Mesendoderm (in vitro differentiated cells): ENCODE measurements around the gene TMEM45B.

Experiments used
- DNase-seq: peaks from one replicate; pipeline ENCODE4 v3.0.0; 2013
- H2AK5ac ChIP-seq: 2 replicates; pipeline ENCODE4 v1.6.1; 2013; ENCODE audit warnings: low read length, inconsistent platforms
- H2BK120ac ChIP-seq: 2 replicates; pipeline ENCODE4 v1.6.1; 2013; ENCODE audit warnings: low read depth, mild to moderate bottlenecking, low read length, moderate library complexity, mixed read lengths
- H2BK15ac ChIP-seq: replicated peaks from 2 replicates; pipeline ENCODE4 v1.6.1; 2013; ENCODE audit warnings: low read depth, mild to moderate bottlenecking, moderate library complexity
- H2BK5ac ChIP-seq: 2 replicates; pipeline ENCODE4 v1.6.1; 2013; ENCODE audit warnings: low read length, inconsistent platforms
- H3K18ac ChIP-seq: 2 replicates; pipeline ENCODE4 v1.6.1; 2013; ENCODE audit warnings: mild to moderate bottlenecking, low read length, mixed read lengths
- H3K23ac ChIP-seq: one replicate; pipeline ENCODE4 v1.6.1; 2013; ENCODE audit warnings: low read length
- H3K27ac ChIP-seq: 2 replicates; pipeline ENCODE4 v1.5.1; 2013; ENCODE audit warnings: low read depth, mild to moderate bottlenecking, inconsistent platforms, low read length, moderate library complexity
- H3K27me3 ChIP-seq: 2 replicates; pipeline ENCODE4 v1.6.1; 2013; ENCODE audit warnings: low read length, control low read depth, mild to moderate bottlenecking, inconsistent platforms; ENCODE audit not compliant: insufficient read depth, poor library complexity
- H3K36me3 ChIP-seq: 2 replicates; pipeline ENCODE4 v1.6.1; 2013; ENCODE audit warnings: low read length, inconsistent platforms; ENCODE audit not compliant: control insufficient read depth, insufficient read depth
- H3K4ac ChIP-seq: one replicate; pipeline ENCODE4 v1.6.1; 2013; ENCODE audit warnings: low read depth, mild to moderate bottlenecking, low read length, moderate library complexity
- H3K4me1 ChIP-seq: 2 replicates; pipeline ENCODE4 v1.6.1; 2013; ENCODE audit warnings: low read depth, low read length, inconsistent platforms; ENCODE audit not compliant: control insufficient read depth
- H3K4me2 ChIP-seq: 2 replicates; pipeline ENCODE4 v1.6.1; 2013; ENCODE audit warnings: low read length
- H3K4me3 ChIP-seq: 2 replicates; pipeline ENCODE4 v1.5.1; 2013; ENCODE audit warnings: mild to moderate bottlenecking, low read length
- H3K56ac ChIP-seq: one replicate; pipeline ENCODE4 v1.6.1; 2013; ENCODE audit warnings: low read length
- H3K79me1 ChIP-seq: 2 replicates; pipeline ENCODE4 v1.6.1; 2013; ENCODE audit warnings: low read length, inconsistent platforms
- H3K79me2 ChIP-seq: 2 replicates; pipeline ENCODE4 v1.6.1; 2013; ENCODE audit warnings: mild to moderate bottlenecking, low read length; ENCODE audit not compliant: control insufficient read depth, insufficient read depth
- H3K9ac ChIP-seq: 2 replicates; pipeline ENCODE4 v1.6.1; 2013; ENCODE audit warnings: low read length, inconsistent platforms
- H4K5ac ChIP-seq: one replicate; pipeline ENCODE4 v1.6.1; 2013; ENCODE audit warnings: low read length
- H4K8ac ChIP-seq: one replicate; pipeline ENCODE4 v1.6.1; 2013; ENCODE audit warnings: low read depth, mild to moderate bottlenecking, control low read depth, low read length, moderate library complexity
- WGBS: extraction: QIAGEN DNeasy Blood & Tissue Kit; methylation state at CpG from one replicate; pipeline ENCODE4 v1.1.7; 2013; ENCODE audit warnings: low lambda C conversion rate, missing lambda C conversion rate; ENCODE audit not compliant: insufficient coverage; ENCODE audit errors: extremely low coverage; 5-methylcytosine and 5-hydroxymethylcytosine counted together

TMEM45B gene

GRCh38 chr11:129787532-129788155 is 28.0 kb upstream of the TMEM45B start:
- no peak overlapping the region for H3K27ac ChIP-seq
- no peaks in the 10 kb centered on the region for H3K79me2 ChIP-seq
- no peak overlapping the region for H4K8ac ChIP-seq
- H3K79me1 ChIP-seq, result no peaks in the 10 kb centered on the region
- no peaks in the 10 kb centered on the region for H3K36me3 ChIP-seq
- whole genome bisulfite sequencing, result no CpG with 5 or more reads among the region's 2 CpGs
- no peaks in the 10 kb centered on the region for H3K27me3 ChIP-seq
- H2BK120ac ChIP-seq, result no peak overlapping the region
- H2AK5ac ChIP-seq, result no peak overlapping the region
- no peak overlapping the region for H3K56ac ChIP-seq
- no peak for DNase-seq
- H4K5ac ChIP-seq, result no peak overlapping the region
- H3K4me3 ChIP-seq, result no peak overlapping the region
- H3K4me2 ChIP-seq, result no peak overlapping the region
- no peak overlapping the region for H3K23ac ChIP-seq
- no peak overlapping the region for H2BK15ac ChIP-seq
- no peak overlapping the region for H3K4ac ChIP-seq
- no peak overlapping the region for H3K18ac ChIP-seq
- H2BK5ac ChIP-seq, result no peak overlapping the region
- H3K4me1 ChIP-seq, result no peaks in the 10 kb centered on the region
- H3K9ac ChIP-seq, result no peak overlapping the region

- Histone ChIP-seq H3K4ac (no peak overlapping the region), H3K27me3 (no peaks in the 10 kb centered on the region), H3K79me2 (no peaks in the 10 kb centered on the region), H3K23ac (no peak overlapping the region), H4K5ac (no peak overlapping the region), H3K4me3 (no peak overlapping the region), H3K9ac (no peak overlapping the region), H3K18ac (no peak overlapping the region), H4K8ac (no peak overlapping the region), H3K4me1 (no peaks in the 10 kb centered on the region), H3K36me3 (no peaks in the 10 kb centered on the region), H2BK15ac (no peak overlapping the region), H2BK120ac (no peak overlapping the region), H3K27ac (no peak overlapping the region), H3K4me2 (no peak overlapping the region), H2BK5ac (no peak overlapping the region), H3K56ac (no peak overlapping the region), H3K79me1 (no peaks in the 10 kb centered on the region), H2AK5ac (no peak overlapping the region)
- no CpG with 5 or more reads among the region's 2 CpGs for WGBS
- no peak for DNase-seq
These were observed 27.4 kb upstream of the TMEM45B start for GRCh38 chr11:129788278-129788677.

GRCh38 chr11:129790106-129790505 is 25.5 kb upstream of the TMEM45B start:
- no peak overlapping the region for H2BK120ac ChIP-seq
- no peak overlapping the region for H3K4ac ChIP-seq
- H3K4me2 ChIP-seq, result no peak overlapping the region
- no peak overlapping the region for H2AK5ac ChIP-seq
- no peak overlapping the region for H3K27ac ChIP-seq
- no peak overlapping the region for H3K56ac ChIP-seq
- no peak overlapping the region for H3K4me3 ChIP-seq
- H3K4me1 ChIP-seq, result no peaks in the 10 kb centered on the region
- H3K79me1 ChIP-seq, result no peaks in the 10 kb centered on the region
- no peak overlapping the region for H3K9ac ChIP-seq
- H3K18ac ChIP-seq, result no peak overlapping the region
- no peaks in the 10 kb centered on the region for H3K79me2 ChIP-seq
- H2BK5ac ChIP-seq, result no peak overlapping the region
- no peak overlapping the region for H3K23ac ChIP-seq
- no peak overlapping the region for H4K8ac ChIP-seq
- no CpG with 5 or more reads among the region's 2 CpGs for WGBS
- no peak overlapping the region for H4K5ac ChIP-seq
- no peaks in the 10 kb centered on the region for H3K27me3 ChIP-seq
- H2BK15ac ChIP-seq, result no peak overlapping the region
- no peaks in the 10 kb centered on the region for H3K36me3 ChIP-seq
- DNase-seq, result no peak

- H3K56ac ChIP-seq, result no peak overlapping the region
- no peak overlapping the region for H2BK5ac ChIP-seq
- no peak overlapping the region for H3K9ac ChIP-seq
- no peak overlapping the region for H2BK15ac ChIP-seq
- no peaks in the 10 kb centered on the region for H3K36me3 ChIP-seq
- no peak overlapping the region for H3K27ac ChIP-seq
- no peaks in the 10 kb centered on the region for H3K27me3 ChIP-seq
- no peak overlapping the region for H2AK5ac ChIP-seq
- H3K18ac ChIP-seq, result no peak overlapping the region
- H3K23ac ChIP-seq, result no peak overlapping the region
- H4K5ac ChIP-seq, result no peak overlapping the region
- H3K79me2 ChIP-seq, result no peaks in the 10 kb centered on the region
- H2BK120ac ChIP-seq, result no peak overlapping the region
- H3K4me1 ChIP-seq, result no peaks in the 10 kb centered on the region
- no peak overlapping the region for H3K4me2 ChIP-seq
- H4K8ac ChIP-seq, result no peak overlapping the region
- H3K4ac ChIP-seq, result no peak overlapping the region
- H3K4me3 ChIP-seq, result no peak overlapping the region
- WGBS, result no CpG with 5 or more reads among the region's 2 CpGs
- DNase-seq, result no peak
- no peaks in the 10 kb centered on the region for H3K79me1 ChIP-seq
These were observed 24.1 kb upstream of the TMEM45B start for GRCh38 chr11:129791515-129791914.

- no peaks in the 10 kb centered on the region for H3K36me3 ChIP-seq
- no peaks in the 10 kb centered on the region for H3K79me2 ChIP-seq
- DNase-seq, result no peak
- no peak overlapping the region for H3K23ac ChIP-seq
- no peak overlapping the region for H2BK15ac ChIP-seq
- no peak overlapping the region for H3K9ac ChIP-seq
- no peaks in the 10 kb centered on the region for H3K4me1 ChIP-seq
- WGBS, result no CpG with 5 or more reads among the region's 4 CpGs
- H3K79me1 ChIP-seq, result no peaks in the 10 kb centered on the region
- no peak overlapping the region for H3K4me3 ChIP-seq
- no peak overlapping the region for H2AK5ac ChIP-seq
- no peak overlapping the region for H3K4ac ChIP-seq
- no peak overlapping the region for H3K27ac ChIP-seq
- H2BK120ac ChIP-seq, result no peak overlapping the region
- H4K5ac ChIP-seq, result no peak overlapping the region
- H3K4me2 ChIP-seq, result no peak overlapping the region
- no peak overlapping the region for H2BK5ac ChIP-seq
- H3K56ac ChIP-seq, result no peak overlapping the region
- H3K18ac ChIP-seq, result no peak overlapping the region
- H3K27me3 ChIP-seq, result no peaks in the 10 kb centered on the region
- no peak overlapping the region for H4K8ac ChIP-seq
These were observed 23.0 kb upstream of the TMEM45B start for GRCh38 chr11:129792663-129793062.

GRCh38 chr11:129795089-129795488 is 20.6 kb upstream of the TMEM45B start:
- H3K56ac ChIP-seq, result no peak overlapping the region
- H3K18ac ChIP-seq, result no peak overlapping the region
- no peak overlapping the region for H2BK120ac ChIP-seq
- no peaks in the 10 kb centered on the region for H3K79me1 ChIP-seq
- H3K27ac ChIP-seq, result no peak overlapping the region
- no peaks in the 10 kb centered on the region for H3K4me1 ChIP-seq
- H3K36me3 ChIP-seq, result no peaks in the 10 kb centered on the region
- H3K4ac ChIP-seq, result no peak overlapping the region
- H2BK15ac ChIP-seq, result no peak overlapping the region
- H3K4me2 ChIP-seq, result no peak overlapping the region
- no peak for DNase-seq
- no peak overlapping the region for H3K9ac ChIP-seq
- no peak overlapping the region for H3K4me3 ChIP-seq
- no peak overlapping the region for H3K23ac ChIP-seq
- no CpG with 5 or more reads among the region's 2 CpGs for WGBS
- H3K27me3 ChIP-seq, result no peaks in the 10 kb centered on the region
- H2AK5ac ChIP-seq, result no peak overlapping the region
- no peak overlapping the region for H2BK5ac ChIP-seq
- no peaks in the 10 kb centered on the region for H3K79me2 ChIP-seq
- no peak overlapping the region for H4K5ac ChIP-seq
- H4K8ac ChIP-seq, result no peak overlapping the region
